Iris pigment epithelial cell (primary cell): Measurements from ENCODE around the gene TGFBI.

Experiments used
- DNase-seq: peaks from one replicate; pipeline ENCODE4 v3.0.0-alpha.2; 2011; ENCODE audit warnings: low read depth

Gene TGFBI

DNA sequence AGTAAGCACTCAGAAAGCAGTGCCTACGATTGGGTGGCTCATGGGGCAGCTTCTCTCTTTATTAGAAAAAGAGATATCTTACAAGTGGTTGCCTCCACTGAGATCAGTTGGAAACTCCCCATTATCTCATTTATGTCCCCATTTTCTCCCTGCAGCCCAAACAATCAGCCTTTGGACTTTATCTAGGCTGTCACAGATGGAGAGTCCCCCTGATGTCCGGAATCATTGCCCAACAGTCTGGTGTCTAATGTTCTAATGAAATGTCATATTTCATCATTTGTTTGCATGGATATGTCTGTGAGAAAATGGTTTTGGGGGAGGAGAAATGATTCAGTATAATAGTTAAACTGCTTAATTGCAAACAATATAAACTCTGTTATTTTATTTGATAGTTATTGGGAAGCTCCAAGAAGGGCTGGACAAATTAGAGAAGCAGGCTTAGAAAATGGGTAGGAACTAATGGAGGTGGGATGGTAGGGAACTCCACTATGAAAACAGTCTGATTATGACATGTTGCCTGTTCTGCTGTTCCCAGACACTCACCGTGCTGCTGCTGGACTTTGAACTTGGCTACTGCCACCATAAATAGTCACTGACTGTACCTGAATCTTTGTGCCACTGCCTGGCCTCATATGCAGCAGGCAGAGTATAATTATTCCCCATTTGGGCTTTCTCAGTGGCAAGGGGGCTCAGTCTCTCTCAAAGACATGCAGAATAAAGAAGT is 65.6 kb downstream of the TGFBI start:
- no peak for DNase-seq

DNA sequence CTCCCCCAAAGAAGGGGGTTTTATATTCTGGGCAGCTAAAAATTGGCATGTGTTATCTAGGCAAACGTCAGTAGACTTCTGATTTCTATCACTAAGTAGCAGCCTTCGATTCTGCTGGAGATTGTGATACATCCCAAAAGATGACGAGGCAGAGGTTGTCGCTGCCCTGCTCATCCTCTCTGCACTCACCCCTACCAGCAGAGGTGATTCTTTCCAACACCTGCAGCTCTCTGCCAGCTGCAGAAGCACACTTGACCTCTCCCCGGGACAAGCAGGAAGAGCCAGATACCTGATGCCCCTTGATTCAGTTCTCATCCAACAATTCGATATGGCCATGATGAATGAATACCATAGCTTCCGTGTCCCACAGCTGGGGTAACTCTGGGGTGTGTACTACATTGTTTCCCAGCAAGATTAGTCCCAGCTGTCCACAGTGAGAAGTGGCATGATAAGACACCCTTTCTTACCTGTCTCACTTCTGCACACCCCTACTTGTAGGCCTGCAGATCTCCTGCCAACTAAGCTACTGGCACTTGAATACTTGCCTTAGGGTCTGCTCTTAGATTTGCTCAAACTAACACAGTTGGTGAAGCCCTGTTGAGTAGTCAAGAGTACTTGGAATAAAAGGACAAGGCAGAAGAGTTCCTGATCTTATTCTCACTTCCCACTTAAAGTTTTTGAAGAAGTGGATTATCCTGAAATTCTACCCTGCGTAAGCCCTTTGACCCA is 66.3 kb downstream of the TGFBI start:
- no peak for DNase-seq

DNA sequence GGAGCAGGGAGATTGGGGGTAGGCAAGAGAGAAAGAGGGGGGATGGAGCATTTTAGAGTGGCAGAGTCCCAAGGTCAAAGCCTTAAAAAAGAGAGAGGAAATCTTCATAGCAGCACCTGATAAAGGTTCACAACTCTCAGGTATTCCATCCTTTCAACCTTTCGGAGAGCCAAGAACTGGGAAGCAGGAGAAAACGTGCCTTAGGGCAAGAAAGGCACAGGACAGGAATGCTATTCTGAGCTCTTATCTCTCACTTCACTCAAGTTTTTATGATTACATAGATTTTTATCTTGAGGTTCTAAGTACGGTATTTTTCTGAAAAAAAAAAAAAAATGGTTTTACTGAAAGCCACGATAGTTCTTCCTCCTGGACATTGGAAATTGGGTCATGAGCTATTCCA is 69.4 kb downstream of the TGFBI start:
- no peak for DNase-seq

DNA sequence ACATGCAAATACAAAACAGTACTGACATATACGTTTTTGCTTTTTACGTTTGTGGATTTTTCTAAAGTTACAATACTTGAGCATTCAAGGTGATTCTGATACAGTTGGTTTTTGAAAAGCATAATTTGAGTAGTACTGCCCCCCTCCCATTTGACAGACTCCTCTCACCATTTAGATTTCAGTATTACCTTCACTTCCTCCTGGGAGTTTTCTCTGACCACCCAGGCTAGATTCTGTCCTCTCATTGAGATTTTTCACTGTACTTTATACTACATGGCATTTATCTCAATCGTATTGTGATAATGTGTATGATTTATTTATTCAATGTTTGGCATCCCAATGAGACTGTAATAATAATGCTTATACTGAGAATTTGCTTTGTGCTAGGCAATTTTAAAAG is 71.1 kb downstream of the TGFBI start:
- DNase-seq = no peak

DNA sequence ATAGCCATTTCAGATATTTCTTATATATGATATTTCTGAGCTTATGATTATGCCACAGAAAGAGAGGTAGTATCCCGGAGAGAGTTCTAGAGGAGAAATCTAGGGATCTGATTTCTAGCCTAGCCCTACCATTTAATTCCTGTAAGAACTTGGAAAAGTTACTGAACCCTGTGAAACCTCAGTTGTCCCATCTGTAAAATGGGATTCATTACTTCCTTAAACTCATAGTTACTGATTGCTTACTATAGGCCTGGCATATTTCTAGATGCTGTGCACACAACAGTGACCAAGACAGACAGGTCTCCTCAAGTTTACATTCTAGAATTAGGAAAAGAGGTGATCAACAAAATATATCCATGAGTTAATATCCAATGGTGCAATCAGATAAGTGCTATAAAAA is 73.1 kb downstream of the TGFBI start:
- no peak for DNase-seq

DNA sequence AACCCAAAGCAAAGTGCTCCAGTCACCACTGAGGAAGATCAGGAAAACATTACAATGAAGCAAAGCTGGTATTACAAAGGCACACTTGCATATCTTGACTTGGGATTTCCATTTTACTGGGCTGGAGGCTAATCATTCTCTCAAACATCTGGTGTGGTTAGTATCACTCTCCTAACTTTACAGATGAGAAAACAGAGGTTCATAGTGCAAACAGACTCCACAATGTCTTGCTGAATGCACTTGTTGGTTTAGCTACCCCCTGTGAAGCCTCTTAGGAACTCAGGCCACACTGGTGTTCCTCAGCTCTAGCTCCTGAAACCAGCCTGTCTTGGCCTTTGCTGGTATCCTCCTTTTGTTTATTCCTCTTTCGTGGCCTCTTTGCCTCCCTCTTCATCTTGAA is 74.3 kb downstream of the TGFBI start:
- DNase-seq = no peak

DNA sequence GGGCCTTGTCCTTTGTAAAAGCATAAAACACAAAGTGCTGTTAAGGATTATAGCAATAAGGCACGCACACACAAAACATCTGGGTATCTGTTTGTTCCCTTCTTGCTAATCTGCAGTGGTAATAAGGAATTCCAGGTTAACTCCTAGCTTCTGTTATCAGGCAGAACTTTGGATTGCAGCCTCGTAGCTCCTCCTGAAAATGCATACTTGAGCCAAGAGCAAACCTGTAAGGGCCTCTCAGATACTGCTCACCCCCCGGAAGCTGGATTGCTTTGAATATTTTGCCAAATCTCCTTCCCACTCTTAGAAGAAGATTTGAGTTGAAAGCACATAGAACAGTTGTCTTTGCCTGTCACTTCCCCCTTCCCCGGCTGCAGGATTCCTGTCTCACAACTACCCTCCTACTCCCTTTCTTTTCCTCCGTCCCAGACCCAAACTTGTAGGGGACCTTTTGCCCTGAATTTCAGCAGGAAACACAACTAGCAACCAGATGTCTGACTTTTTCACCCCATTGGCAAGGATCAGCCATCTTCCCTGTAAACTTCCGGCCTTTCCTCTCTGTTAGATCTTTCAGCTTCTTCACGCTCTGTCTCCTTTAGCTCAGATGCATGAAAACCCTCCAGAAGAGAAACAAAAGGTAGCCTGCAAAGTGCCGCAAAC is 75.6 kb downstream of the TGFBI start:
- no peak for DNase-seq

DNA sequence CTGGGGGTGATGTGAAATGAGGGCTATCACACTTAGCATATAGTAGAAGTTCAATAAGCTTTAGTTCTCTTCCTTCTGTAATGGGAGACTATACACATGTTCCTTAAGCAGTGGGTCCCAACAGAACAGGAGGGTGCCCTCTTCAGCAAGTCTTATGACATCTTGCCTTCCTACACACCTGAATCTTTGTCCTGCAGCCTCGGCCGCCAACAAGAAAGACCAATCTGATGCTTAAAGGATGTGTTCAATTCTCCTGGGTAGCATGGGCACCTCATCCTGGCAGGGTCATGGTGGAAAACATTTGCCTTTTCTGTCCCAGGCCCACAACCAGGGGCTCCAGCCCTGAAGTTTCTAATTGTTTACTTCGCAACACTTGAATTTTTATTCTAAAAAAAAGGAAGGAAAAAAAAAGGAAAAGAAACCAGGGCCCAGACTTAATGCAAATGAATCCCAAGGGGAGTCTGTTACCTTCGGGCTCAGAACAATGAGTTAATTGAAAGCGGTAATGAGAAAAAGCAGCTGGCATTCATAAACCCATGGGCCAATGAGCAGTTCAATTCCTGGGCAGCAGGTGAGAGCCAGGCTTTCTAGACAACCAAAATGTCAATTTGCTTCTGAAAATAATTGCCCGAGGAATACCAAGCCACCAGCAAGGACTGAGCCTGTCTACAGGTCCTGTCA is 77.7 kb downstream of the TGFBI start:
- no peak for DNase-seq

DNA sequence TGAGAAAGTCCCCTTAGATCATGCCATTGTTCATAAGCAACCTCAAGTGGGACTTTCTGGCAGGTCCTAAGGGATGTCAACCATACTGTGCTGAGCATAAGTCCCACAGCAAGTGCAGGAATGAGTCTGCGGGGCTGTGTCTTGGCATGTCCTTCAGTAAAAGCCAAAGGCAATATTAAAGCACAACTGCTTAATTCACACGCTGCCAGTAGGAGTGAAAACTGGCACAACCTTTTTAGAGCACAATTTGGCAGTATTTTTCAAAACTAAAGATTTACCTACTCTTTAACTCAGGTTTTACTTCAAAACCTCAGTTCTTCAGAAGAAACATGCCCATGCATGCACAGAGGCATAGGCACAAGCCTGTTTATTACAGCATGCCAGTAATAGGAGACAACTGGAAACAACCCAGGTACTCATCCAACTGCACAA is 79.4 kb downstream of the TGFBI start:
- no peak for DNase-seq

DNA sequence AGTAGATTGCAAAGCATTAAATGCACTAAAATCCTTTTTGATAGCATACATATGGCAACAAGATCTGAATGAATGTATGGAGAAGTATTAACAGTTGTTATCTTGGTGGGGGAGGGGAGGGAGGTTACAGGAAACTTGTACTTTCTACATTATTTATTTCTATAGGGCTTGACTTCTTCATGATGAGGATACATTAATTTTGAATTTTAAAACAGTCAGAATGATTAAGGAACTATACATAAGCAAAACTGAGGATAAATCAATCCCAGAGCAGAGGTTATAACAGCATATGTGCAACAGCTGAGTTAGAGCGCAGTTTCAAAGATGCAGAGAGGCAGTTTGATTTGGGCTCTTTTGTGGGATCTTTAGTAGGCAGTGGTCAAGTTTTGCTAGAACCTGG is 80.0 kb downstream of the TGFBI start:
- no peak for DNase-seq

DNA sequence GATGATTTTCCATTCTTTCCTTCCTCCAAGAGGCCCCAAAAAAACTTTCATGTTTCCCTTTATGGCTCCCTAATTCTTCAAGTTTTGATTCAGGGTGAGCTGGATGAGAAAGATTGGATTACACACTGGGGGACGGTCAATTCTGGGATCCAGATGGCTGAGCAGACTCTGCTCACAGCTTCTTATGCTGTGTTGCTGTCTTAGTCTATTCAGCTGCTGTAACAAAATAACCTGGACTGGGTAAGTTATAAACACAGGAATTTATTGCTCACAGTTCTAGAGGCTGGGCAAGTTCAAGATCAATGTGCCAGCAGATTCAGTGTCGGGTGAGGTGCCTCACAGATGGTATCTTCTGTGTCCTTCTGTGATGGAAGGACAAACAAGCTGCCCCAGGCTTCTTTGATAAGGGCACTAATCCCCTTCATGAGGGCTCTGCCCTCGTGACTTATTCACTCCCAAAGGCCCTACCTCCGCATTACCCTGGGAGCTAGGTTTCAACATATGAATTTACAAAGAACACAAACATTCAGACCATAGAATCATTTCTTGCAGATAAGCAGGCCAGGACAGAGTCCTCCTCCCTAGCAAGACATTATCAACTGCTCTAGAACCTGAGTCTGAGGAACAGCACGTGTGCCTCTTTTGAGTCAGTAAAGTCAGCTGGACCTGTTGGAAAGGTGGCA is 80.8 kb downstream of the TGFBI start:
- DNase-seq = no peak
